ENCODE results near the gene CCL2.

Gene CCL2

GRCh38 chr17:34222722-34223497, 32.2 kb upstream of the CCL2 start (continued):
- TF ChIP-seq OSR1 (CRISPR knock-in tag; IDR thresholded peaks at IDR 0.05), result no peak
- no peak for TF ChIP-seq ZFP30 (CRISPR knock-in tag; IDR thresholded peaks at IDR 0.05)
- TF ChIP-seq ARNTL (CRISPR knock-in tag; IDR thresholded peaks at IDR 0.05; ENCODE audit: borderline replicate concordance, low read depth), result no peak
- TF ChIP-seq, protein P1, sequence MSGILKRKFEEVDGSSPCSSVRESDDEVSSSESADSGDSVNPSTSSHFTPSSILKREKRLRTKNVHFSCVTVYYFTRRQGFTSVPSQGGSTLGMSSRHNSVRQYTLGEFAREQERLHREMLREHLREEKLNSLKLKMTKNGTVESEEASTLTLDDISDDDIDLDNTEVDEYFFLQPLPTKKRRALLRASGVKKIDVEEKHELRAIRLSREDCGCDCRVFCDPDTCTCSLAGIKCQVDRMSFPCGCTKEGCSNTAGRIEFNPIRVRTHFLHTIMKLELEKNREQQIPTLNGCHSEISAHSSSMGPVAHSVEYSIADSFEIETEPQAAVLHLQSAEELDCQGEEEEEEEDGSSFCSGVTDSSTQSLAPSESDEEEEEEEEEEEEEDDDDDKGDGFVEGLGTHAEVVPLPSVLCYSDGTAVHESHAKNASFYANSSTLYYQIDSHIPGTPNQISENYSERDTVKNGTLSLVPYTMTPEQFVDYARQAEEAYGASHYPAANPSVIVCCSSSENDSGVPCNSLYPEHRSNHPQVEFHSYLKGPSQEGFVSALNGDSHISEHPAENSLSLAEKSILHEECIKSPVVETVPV (CRISPR knock-in tag; IDR thresholded peaks at IDR 0.05), result no peak

- TF ChIP-seq CSDC2 (CRISPR knock-in tag; IDR thresholded peaks at IDR 0.05) (no peak), PPARA (CRISPR knock-in tag; IDR thresholded peaks at IDR 0.05; ENCODE audit: borderline replicate concordance) (no peak), ZNF70 (CRISPR knock-in tag; IDR thresholded peaks at IDR 0.05) (no peak), ISL1 (CRISPR knock-in tag; IDR thresholded peaks at IDR 0.05) (no peak), GLIS3 (CRISPR knock-in tag; IDR thresholded peaks at IDR 0.05) (no peak), ARNTL (CRISPR knock-in tag; IDR thresholded peaks at IDR 0.05; ENCODE audit: borderline replicate concordance, low read depth) (no peak), TCF4 (CRISPR knock-in tag; IDR thresholded peaks at IDR 0.05; ENCODE audit: borderline replicate concordance) (no peak)
- no peak for ATAC-seq
Observed at GRCh38 chr17:34225046-34225445, 30.0 kb upstream of the CCL2 start.

DNA sequence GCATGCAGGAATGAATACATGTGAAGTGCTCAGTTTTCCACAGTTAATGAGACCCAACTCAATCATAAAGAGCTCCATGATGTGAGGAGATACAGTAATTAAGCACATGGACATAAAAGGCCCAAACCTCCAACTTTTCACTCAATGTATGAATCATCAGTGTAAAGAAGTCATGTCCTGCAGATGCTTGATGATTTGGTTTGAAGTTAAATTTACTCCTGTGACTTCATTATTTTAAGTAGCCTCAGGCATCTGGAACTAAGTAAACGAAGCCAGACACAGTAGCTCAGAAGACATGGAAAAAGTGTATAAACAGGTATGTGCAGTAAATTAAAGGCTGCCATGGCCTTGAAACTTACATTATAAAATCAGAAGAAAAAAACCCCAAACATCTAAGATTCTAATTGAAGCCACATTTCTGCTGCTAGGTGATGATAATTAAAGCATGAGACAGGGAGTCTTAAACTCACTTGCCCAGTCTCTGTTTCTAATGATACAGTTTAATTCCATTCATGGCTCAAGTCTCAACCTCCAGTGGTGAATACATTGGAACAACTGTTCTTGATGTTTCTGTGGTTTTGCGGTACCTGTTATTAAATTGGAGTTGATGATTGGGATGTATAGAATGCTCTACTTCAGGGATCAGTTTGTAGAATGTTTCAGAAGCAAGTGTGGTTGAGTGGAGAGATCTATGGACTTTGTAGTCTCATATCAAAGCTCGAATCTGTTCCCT, 28.9 kb upstream of the CCL2 start:
- ATAC-seq, result no peak
- no peak for TF ChIP-seq ZC3H10 (CRISPR knock-in tag; IDR thresholded peaks at IDR 0.05)
- no peak for TF ChIP-seq GLIS3 (CRISPR knock-in tag; IDR thresholded peaks at IDR 0.05)
- TF ChIP-seq ARNTL (CRISPR knock-in tag; IDR thresholded peaks at IDR 0.05; ENCODE audit: borderline replicate concordance, low read depth), result no peak
- TF ChIP-seq PPARA (CRISPR knock-in tag; IDR thresholded peaks at IDR 0.05; ENCODE audit: borderline replicate concordance), result no peak
- TF ChIP-seq ZFP30 (CRISPR knock-in tag; IDR thresholded peaks at IDR 0.05), result no peak
- no peak for TF ChIP-seq PATZ1 (CRISPR knock-in tag; IDR thresholded peaks at IDR 0.05; ENCODE audit: borderline replicate concordance)
- no peak for TF ChIP-seq ZNF8 (CRISPR knock-in tag; IDR thresholded peaks at IDR 0.05)
- TF ChIP-seq CSDC2 (CRISPR knock-in tag; IDR thresholded peaks at IDR 0.05), result no peak
- no peak for TF ChIP-seq ZNF565 (CRISPR knock-in tag; conservative IDR thresholded peaks at IDR 0.05; ENCODE audit: low read depth)
- TF ChIP-seq, protein P2, sequence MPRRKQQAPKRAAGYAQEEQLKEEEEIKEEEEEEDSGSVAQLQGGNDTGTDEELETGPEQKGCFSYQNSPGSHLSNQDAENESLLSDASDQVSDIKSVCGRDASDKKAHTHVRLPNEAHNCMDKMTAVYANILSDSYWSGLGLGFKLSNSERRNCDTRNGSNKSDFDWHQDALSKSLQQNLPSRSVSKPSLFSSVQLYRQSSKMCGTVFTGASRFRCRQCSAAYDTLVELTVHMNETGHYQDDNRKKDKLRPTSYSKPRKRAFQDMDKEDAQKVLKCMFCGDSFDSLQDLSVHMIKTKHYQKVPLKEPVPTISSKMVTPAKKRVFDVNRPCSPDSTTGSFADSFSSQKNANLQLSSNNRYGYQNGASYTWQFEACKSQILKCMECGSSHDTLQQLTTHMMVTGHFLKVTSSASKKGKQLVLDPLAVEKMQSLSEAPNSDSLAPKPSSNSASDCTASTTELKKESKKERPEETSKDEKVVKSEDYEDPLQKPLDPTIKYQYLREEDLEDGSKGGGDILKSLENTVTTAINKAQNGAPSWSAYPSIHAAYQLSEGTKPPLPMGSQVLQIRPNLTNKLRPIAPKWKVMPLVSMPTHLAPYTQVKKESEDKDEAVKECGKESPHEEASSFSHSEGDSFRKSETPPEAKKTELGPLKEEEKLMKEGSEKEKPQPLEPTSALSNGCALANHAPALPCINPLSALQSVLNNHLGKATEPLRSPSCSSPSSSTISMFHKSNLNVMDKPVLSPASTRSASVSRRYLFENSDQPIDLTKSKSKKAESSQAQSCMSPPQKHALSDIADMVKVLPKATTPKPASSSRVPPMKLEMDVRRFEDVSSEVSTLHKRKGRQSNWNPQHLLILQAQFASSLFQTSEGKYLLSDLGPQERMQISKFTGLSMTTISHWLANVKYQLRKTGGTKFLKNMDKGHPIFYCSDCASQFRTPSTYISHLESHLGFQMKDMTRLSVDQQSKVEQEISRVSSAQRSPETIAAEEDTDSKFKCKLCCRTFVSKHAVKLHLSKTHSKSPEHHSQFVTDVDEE (CRISPR knock-in tag; IDR thresholded peaks at IDR 0.05), result no peak
- TF ChIP-seq ISL1 (CRISPR knock-in tag; IDR thresholded peaks at IDR 0.05), result no peak
- no peak for TF ChIP-seq BACH2 (CRISPR knock-in tag; IDR thresholded peaks at IDR 0.05; ENCODE audit: borderline replicate concordance)
- no peak for TF ChIP-seq SNAI2 (CRISPR knock-in tag; IDR thresholded peaks at IDR 0.05)
- no peak for TF ChIP-seq CREB5 (CRISPR knock-in tag; IDR thresholded peaks at IDR 0.05; ENCODE audit: low read depth)
- TF ChIP-seq TCF4 (CRISPR knock-in tag; IDR thresholded peaks at IDR 0.05; ENCODE audit: borderline replicate concordance), result no peak
- TF ChIP-seq RARB (CRISPR knock-in tag; IDR thresholded peaks at IDR 0.05), result no peak
- TF ChIP-seq ESRRG (CRISPR knock-in tag; IDR thresholded peaks at IDR 0.05), result no peak
- TF ChIP-seq POU6F1 (CRISPR knock-in tag; IDR thresholded peaks at IDR 0.05; ENCODE audit: borderline replicate concordance, low read depth), result no peak

Data from SK-N-SH treated with all-trans-retinoic acid at 6 μM for 48 hours (cell line).